Measurements from ENCODE around the gene TBC1D22A.

TBC1D22A gene

DNA sequence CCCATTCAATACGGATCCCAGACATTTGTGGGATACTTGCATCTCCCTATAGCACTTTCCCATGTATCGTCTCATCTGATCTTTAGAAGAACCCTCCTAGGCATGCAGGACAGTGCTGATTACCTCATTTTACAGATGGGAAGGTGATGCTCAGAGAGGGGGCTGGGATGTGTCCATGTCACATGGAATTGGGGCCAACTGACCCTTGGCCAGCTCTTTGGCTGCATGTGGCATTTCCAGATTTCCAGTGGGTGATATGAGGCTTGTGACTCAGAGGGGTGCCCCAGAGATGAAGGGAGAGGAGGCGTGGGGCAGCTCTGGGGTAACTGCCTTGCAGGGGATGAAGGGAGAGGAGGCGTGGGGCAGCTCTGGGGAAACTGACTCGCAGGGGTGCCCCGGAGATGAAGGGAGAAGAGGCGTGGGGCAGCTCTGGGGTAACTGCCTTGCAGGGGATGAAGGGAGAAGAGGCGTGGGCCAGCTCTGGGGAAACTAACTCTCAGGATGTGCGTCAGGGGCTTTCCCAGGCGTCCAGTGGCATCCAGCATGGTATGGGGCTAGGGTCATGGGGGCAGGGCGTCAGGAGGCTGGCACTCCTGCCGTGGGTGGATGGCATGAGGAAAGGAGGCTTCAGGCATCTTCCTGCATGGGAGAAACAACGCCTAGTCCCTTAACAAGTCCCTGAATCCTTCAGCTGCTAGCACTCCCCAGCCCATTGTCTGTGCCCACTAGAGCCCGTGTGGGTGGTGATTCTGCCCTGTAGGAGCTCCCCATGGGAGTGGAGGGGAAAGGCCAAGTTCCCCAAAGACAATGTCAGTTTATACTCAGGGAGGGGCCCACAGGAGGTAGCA is 12.5 kb upstream of the TBC1D22A start:
- H2AFZ ChIP-seq (ENCODE audit: low read length) = no peak overlapping the region
- no peaks in the 10 kb centered on the region for H3K9me3 ChIP-seq (replicated peaks; ENCODE audit: insufficient read depth, low read length)
- no peak for DNase-seq
- H3K79me2 ChIP-seq (ENCODE audit: low read length) = no peaks in the 10 kb centered on the region
- H3K36me3 ChIP-seq (replicated peaks; ENCODE audit: insufficient read depth, low read length) = no peaks in the 10 kb centered on the region
- no peak overlapping the region for H3K4me3 ChIP-seq (ENCODE audit: low read length)
- H3K27me3 ChIP-seq (replicated peaks; ENCODE audit: insufficient read depth, low read length) = peaks cover 26% of the 10 kb centered on the region
- TF ChIP-seq EZH2phosphoT487 (IDR thresholded peaks at IDR 0.05; ENCODE audit: low read length) (no peak), EZH2 (optimal IDR thresholded peaks at IDR 0.05; ENCODE audit: low read depth, low read length) (no peak)
- TF ChIP-seq, protein P1, sequence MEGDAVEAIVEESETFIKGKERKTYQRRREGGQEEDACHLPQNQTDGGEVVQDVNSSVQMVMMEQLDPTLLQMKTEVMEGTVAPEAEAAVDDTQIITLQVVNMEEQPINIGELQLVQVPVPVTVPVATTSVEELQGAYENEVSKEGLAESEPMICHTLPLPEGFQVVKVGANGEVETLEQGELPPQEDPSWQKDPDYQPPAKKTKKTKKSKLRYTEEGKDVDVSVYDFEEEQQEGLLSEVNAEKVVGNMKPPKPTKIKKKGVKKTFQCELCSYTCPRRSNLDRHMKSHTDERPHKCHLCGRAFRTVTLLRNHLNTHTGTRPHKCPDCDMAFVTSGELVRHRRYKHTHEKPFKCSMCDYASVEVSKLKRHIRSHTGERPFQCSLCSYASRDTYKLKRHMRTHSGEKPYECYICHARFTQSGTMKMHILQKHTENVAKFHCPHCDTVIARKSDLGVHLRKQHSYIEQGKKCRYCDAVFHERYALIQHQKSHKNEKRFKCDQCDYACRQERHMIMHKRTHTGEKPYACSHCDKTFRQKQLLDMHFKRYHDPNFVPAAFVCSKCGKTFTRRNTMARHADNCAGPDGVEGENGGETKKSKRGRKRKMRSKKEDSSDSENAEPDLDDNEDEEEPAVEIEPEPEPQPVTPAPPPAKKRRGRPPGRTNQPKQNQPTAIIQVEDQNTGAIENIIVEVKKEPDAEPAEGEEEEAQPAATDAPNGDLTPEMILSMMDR (IDR thresholded peaks at IDR 0.05; ENCODE audit: low read length) = no peak
- no peak overlapping the region for H3K27ac ChIP-seq (ENCODE audit: low read length)
- H3K9me2 ChIP-seq (replicated peaks; ENCODE audit: insufficient read depth, low read length) = no peaks in the 10 kb centered on the region
- peaks cover 9% of the 10 kb centered on the region for H3K4me1 ChIP-seq (ENCODE audit: low read length)
- no peak overlapping the region for H3K9ac ChIP-seq (ENCODE audit: low read length)
- H4K20me1 ChIP-seq (ENCODE audit: insufficient read depth, low read length) = no peaks in the 10 kb centered on the region
- H3K4me2 ChIP-seq (ENCODE audit: low read depth, low read length) = no peak overlapping the region
- no peaks in the 10 kb centered on the region for H3F3A ChIP-seq (ENCODE audit: insufficient read depth, low read length)

DNA sequence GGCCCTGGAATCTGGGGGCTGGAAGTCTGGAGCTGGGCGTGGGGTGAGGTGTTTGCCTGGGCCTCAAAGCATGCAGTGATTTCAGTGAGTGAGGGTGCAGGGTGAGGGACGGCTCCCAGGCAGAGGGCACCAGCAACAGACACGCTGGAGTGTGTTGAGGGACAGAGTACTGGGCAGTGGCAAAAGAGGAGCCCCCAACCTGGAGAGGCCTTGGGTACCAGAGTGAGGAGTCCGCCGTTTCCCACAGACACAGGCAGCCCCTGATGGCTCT is 12.0 kb upstream of the TBC1D22A start:
- no peaks in the 10 kb centered on the region for H3F3A ChIP-seq (ENCODE audit: insufficient read depth, low read length)
- no peaks in the 10 kb centered on the region for H3K9me3 ChIP-seq (replicated peaks; ENCODE audit: insufficient read depth, low read length)
- no peak for DNase-seq
- H3K36me3 ChIP-seq (replicated peaks; ENCODE audit: insufficient read depth, low read length) = no peaks in the 10 kb centered on the region
- peaks cover 26% of the 10 kb centered on the region for H3K27me3 ChIP-seq (replicated peaks; ENCODE audit: insufficient read depth, low read length)
- no peak overlapping the region for H3K4me2 ChIP-seq (ENCODE audit: low read depth, low read length)
- no peaks in the 10 kb centered on the region for H3K9me2 ChIP-seq (replicated peaks; ENCODE audit: insufficient read depth, low read length)
- no peaks in the 10 kb centered on the region for H4K20me1 ChIP-seq (ENCODE audit: insufficient read depth, low read length)
- no peak overlapping the region for H3K4me3 ChIP-seq (ENCODE audit: low read length)
- H3K4me1 ChIP-seq (ENCODE audit: low read length) = peaks cover 9% of the 10 kb centered on the region
- no peak for TF ChIP-seq EZH2 (optimal IDR thresholded peaks at IDR 0.05; ENCODE audit: low read depth, low read length)
- no peak for TF ChIP-seq EZH2phosphoT487 (IDR thresholded peaks at IDR 0.05; ENCODE audit: low read length)
- TF ChIP-seq, protein P1 (IDR thresholded peaks at IDR 0.05; ENCODE audit: low read length) = no peak
- H2AFZ ChIP-seq (ENCODE audit: low read length) = no peak overlapping the region
- no peak overlapping the region for H3K9ac ChIP-seq (ENCODE audit: low read length)
- no peak overlapping the region for H3K27ac ChIP-seq (ENCODE audit: low read length)
- no peaks in the 10 kb centered on the region for H3K79me2 ChIP-seq (ENCODE audit: low read length)

DNA sequence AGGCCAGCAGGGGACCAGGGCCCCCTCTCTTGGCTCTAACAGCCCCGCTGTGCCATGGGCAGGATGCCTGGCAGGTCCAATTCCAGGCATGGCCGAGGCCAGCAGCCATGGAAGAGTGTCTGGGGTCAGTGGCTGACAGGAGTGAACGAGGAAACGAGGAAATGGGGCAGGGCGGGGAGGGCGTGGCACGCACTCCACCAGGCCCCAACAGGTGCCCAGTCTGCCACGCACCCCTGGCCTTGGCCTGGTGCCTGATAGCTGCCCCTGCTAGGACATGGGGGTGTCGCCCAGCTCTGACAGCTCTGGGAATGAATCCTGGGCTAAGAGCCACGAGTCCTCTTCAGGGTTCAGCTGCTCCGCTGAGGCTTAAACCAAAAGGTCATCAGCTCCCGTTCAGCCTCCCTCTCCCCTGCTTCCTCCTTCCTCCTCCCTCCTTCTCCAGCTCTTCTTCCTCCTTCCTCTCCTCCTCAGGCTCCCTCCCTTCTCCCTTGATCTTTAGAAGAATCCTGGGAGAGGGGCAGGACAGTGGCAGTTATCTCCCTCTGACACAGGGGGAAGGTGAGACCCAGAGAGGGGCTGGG is 11.5 kb upstream of the TBC1D22A start:
- H3K4me1 ChIP-seq (ENCODE audit: low read length) = peaks cover 9% of the 10 kb centered on the region
- TF ChIP-seq, protein P1 (IDR thresholded peaks at IDR 0.05; ENCODE audit: low read length) = no peak
- no peak for TF ChIP-seq EZH2phosphoT487 (IDR thresholded peaks at IDR 0.05; ENCODE audit: low read length)
- no peak for TF ChIP-seq EZH2 (optimal IDR thresholded peaks at IDR 0.05; ENCODE audit: low read depth, low read length)
- H3K9me2 ChIP-seq (replicated peaks; ENCODE audit: insufficient read depth, low read length) = no peaks in the 10 kb centered on the region
- no peak overlapping the region for H2AFZ ChIP-seq (ENCODE audit: low read length)
- H3K9me3 ChIP-seq (replicated peaks; ENCODE audit: insufficient read depth, low read length) = no peaks in the 10 kb centered on the region
- no peaks in the 10 kb centered on the region for H3K79me2 ChIP-seq (ENCODE audit: low read length)
- H3K36me3 ChIP-seq (replicated peaks; ENCODE audit: insufficient read depth, low read length) = no peaks in the 10 kb centered on the region
- H4K20me1 ChIP-seq (ENCODE audit: insufficient read depth, low read length) = no peaks in the 10 kb centered on the region
- H3K4me3 ChIP-seq (ENCODE audit: low read length) = no peak overlapping the region
- peaks cover 26% of the 10 kb centered on the region for H3K27me3 ChIP-seq (replicated peaks; ENCODE audit: insufficient read depth, low read length)
- H3K4me2 ChIP-seq (ENCODE audit: low read depth, low read length) = no peak overlapping the region
- no peak overlapping the region for H3K9ac ChIP-seq (ENCODE audit: low read length)
- H3F3A ChIP-seq (ENCODE audit: insufficient read depth, low read length) = no peaks in the 10 kb centered on the region
- DNase-seq = no peak
- H3K27ac ChIP-seq (ENCODE audit: low read length) = no peak overlapping the region
